22Rv1 (cell line): ENCODE data around the gene SPDYE1.
A peak's percentile ranks its signal among the peaks of the same experiment; 100 is the strongest.
"Not testable (repeated sequence)": the region's sequence is repeated elsewhere in the genome, so short reads cannot be mapped to it uniquely, and the experiment has no call there.

ENCODE experiments used
- ZFX ChIP-seq: fragments of 450-650 bp; IDR thresholded peaks from 2 replicates; pipeline ENCODE4 v1.6.1; 2017; ENCODE audit warnings: antibody characterized with exemption, borderline replicate concordance
- TF ChIP-seq, protein P1 (sequence below): fragments of 450-650 bp; IDR thresholded peaks from 2 replicates; pipeline ENCODE4 v1.5.1; 2017; ENCODE audit warnings: mild to moderate bottlenecking

DNA sequence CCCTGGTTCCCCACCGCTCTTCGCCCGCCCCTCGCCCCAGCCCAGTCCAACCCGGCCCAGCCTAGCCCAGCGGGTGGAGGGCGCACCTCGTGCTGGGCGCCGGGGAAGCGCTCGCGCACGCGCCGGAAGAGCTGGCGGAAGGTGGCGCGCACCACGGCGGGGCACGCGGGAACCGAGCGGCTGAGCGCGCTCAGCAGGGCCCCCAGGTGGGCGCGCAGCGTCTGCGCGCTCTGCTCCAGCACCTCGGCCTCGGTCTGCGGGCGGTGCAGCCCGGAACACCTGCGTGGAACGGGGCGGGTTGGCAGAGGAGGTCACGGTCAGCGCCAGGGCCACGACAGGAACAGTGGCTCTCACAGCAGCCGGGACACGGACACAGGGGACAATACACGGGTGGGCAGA, 42.8 kb downstream of the SPDYE1 start:
- TF ChIP-seq, protein P1, sequence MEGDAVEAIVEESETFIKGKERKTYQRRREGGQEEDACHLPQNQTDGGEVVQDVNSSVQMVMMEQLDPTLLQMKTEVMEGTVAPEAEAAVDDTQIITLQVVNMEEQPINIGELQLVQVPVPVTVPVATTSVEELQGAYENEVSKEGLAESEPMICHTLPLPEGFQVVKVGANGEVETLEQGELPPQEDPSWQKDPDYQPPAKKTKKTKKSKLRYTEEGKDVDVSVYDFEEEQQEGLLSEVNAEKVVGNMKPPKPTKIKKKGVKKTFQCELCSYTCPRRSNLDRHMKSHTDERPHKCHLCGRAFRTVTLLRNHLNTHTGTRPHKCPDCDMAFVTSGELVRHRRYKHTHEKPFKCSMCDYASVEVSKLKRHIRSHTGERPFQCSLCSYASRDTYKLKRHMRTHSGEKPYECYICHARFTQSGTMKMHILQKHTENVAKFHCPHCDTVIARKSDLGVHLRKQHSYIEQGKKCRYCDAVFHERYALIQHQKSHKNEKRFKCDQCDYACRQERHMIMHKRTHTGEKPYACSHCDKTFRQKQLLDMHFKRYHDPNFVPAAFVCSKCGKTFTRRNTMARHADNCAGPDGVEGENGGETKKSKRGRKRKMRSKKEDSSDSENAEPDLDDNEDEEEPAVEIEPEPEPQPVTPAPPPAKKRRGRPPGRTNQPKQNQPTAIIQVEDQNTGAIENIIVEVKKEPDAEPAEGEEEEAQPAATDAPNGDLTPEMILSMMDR = peak; percentile 58
- not testable (repeated sequence) for TF ChIP-seq ZFX
